ENCODE data around the gene NNAT.

NNAT gene

DNA sequence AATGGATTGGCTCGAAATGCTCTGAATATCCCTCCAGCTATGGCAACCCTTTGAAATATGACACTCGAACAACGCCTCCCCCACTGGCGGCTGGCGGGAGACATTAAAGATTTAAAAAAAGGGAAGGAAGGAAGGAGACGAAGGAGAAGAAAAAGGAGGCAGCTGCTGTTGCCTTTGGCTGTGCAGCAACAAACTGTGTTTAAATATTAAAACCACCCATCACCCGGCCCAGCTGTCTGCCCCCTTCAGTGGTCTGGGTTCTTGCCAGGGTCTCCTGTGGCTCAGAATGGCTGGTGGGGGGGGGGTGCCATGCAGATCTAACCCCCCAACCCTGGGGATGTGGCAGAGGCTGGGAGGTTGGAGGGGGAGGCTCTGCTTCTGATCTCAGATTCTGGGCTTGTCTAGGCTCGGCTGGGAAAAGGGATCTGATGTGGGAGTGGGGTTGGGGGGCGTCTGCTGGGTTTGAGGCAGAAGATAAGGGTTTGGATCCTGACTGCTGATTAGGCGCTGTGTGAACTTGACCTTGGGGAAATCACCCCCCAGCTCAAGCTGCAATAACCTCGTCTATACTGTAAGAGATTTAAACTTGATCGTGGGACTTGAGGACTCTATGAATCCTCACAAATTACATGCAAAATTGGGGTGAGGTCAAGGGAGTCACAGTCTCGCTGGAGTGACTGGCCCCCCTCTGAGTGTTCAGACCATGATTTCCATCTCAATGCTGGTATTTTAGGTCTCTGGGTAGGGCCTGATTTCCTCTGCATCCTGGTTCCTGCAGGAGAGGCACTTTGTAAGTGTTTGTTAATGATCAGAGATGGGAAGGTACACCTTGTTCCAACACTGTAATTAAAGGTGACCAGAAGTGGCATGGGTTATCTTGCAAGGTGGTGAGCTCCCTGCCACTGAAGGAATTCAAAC lies 46.9 kb downstream of the NNAT start:
- peak; percentile 58 for DNase-seq (ENCODE audit: low spot score)

DNA sequence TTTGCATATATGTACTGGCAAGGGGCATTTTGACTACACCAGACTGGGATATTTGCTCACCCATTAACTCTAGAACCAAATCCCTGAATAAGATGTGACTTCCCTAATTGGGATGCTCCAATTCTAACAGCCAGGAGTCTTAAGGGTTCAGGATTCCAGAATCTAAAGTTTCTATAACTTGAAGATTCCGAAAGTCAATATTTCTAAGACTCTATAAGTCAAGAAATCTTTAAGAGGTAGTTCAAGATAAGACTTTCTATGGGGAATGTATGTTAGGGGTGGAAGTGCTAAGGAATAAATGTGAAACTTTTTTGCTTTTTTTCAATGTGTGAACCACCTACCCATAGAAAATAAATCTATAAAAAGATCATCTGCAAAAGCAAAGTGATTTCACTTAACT lies 49.4 kb downstream of the NNAT start:
- DNase-seq (ENCODE audit: low spot score): no peak

DNA sequence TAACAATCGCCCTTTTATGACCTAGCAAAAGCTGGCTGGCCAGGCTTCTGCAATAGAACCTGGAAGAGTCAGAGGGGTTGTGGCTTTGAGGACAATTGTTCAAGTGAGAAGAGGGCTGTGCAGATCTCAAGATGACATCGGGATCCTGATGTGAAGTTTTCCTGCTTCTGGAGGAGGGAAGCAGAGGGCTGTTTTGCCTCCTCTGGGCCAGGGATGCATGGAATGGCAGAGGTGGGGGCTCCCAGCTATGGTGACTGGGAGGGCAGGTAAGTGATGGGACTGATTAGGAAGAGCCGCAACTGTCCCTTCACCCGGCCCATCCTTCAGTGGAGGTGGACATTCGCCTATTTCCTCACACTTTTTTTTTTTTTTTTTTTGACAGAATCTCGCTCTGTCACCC lies 50.0 kb downstream of the NNAT start:
- no peak for DNase-seq (ENCODE audit: low spot score)
